KG1 (cell line): Measurements from ENCODE around the gene SLC4A3.

Experiments used
- DNase-seq: peaks from one replicate; lab custom pipeline; 2025; lab: John Stamatoyannopoulos, UW

The SLC4A3 gene

GRCh38 chr2:219613461-219614070 lies 13.9 kb upstream of the SLC4A3 start:
- DNase-seq: no peak

- DNase-seq: no peak
Measured at GRCh38 chr2:219614076-219614860, 13.2 kb upstream of the SLC4A3 start.

GRCh38 chr2:219615036-219615435 lies 12.4 kb upstream of the SLC4A3 start:
- DNase-seq: no peak

GRCh38 chr2:219615894-219616293 lies 11.5 kb upstream of the SLC4A3 start:
- DNase-seq: no peak

GRCh38 chr2:219616550-219616949 lies 10.9 kb upstream of the SLC4A3 start:
- no peak for DNase-seq

GRCh38 chr2:219618733-219619122 lies 8.7 kb upstream of the SLC4A3 start:
- no peak for DNase-seq

GRCh38 chr2:219619235-219619634 lies 8.2 kb upstream of the SLC4A3 start:
- DNase-seq: no peak

- no peak for DNase-seq
Measured at GRCh38 chr2:219620546-219620945, 6.9 kb upstream of the SLC4A3 start.

- no peak for DNase-seq
Measured at GRCh38 chr2:219621935-219622334, 5.5 kb upstream of the SLC4A3 start.

- no peak for DNase-seq
Measured at GRCh38 chr2:219622472-219622871, 5.0 kb upstream of the SLC4A3 start.

- DNase-seq: no peak
Measured at GRCh38 chr2:219624565-219624964, 2.9 kb upstream of the SLC4A3 start.

GRCh38 chr2:219625179-219625578 lies 2.3 kb upstream of the SLC4A3 start:
- no peak for DNase-seq

GRCh38 chr2:219626540-219626939 lies 890 bp upstream of the SLC4A3 start:
- DNase-seq: no peak

GRCh38 chr2:219628235-219628985 lies 980 bp downstream of the SLC4A3 start:
- DNase-seq: no peak

- no peak for DNase-seq
Measured at GRCh38 chr2:219628986-219629901, 1.8 kb downstream of the SLC4A3 start.

- no peak for DNase-seq
Measured at GRCh38 chr2:219629976-219630695, 2.7 kb downstream of the SLC4A3 start.

- DNase-seq: no peak
Measured at GRCh38 chr2:219630770-219631405, 3.5 kb downstream of the SLC4A3 start.

GRCh38 chr2:219631406-219631891 lies 4.0 kb downstream of the SLC4A3 start:
- no peak for DNase-seq

- no peak for DNase-seq
Measured at GRCh38 chr2:219631904-219632759, 4.7 kb downstream of the SLC4A3 start.

- DNase-seq: no peak
Measured at GRCh38 chr2:219632760-219633105, 5.3 kb downstream of the SLC4A3 start.
